ENCODE data around the gene INO80B.

- no peak for TF ChIP-seq RFX5 (IDR thresholded peaks at IDR 0.05; ENCODE audit: low read length)
- TF ChIP-seq, protein P1, sequence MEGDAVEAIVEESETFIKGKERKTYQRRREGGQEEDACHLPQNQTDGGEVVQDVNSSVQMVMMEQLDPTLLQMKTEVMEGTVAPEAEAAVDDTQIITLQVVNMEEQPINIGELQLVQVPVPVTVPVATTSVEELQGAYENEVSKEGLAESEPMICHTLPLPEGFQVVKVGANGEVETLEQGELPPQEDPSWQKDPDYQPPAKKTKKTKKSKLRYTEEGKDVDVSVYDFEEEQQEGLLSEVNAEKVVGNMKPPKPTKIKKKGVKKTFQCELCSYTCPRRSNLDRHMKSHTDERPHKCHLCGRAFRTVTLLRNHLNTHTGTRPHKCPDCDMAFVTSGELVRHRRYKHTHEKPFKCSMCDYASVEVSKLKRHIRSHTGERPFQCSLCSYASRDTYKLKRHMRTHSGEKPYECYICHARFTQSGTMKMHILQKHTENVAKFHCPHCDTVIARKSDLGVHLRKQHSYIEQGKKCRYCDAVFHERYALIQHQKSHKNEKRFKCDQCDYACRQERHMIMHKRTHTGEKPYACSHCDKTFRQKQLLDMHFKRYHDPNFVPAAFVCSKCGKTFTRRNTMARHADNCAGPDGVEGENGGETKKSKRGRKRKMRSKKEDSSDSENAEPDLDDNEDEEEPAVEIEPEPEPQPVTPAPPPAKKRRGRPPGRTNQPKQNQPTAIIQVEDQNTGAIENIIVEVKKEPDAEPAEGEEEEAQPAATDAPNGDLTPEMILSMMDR (IDR thresholded peaks at IDR 0.05) = no peak
Measured at GRCh38 chr2:74447230-74447999, 7.5 kb upstream of the INO80B start.
